ENCODE data around the gene SLC22A12.
A peak's percentile ranks its signal among the peaks of the same experiment; 100 is the strongest.

SLC22A12 gene

GRCh38 chr11:64614917-64615316, 23.9 kb downstream of the SLC22A12 start:
- DNase-seq = no peak
- Histone ChIP-seq H3K27me3 (no peaks in the 10 kb centered on the region), H3K4me3 (no peak overlapping the region), H3K9me3 (no peaks in the 10 kb centered on the region), H3K27ac (no peak overlapping the region), H3K4me1 (no peaks in the 10 kb centered on the region), H3K36me3 (no peaks in the 10 kb centered on the region)
- intact Hi-C loops (cut with DNase I; ENCODE audit: low total_unique reads) = no loop called here
- TF ChIP-seq CTCF (IDR thresholded peaks at IDR 0.05) = no peak

- Histone ChIP-seq H3K27me3 (no peaks in the 10 kb centered on the region), H3K27ac (no peak overlapping the region), H3K4me3 (no peak overlapping the region), H3K36me3 (no peaks in the 10 kb centered on the region), H3K4me1 (no peaks in the 10 kb centered on the region), H3K9me3 (no peaks in the 10 kb centered on the region)
- no peak for TF ChIP-seq CTCF (IDR thresholded peaks at IDR 0.05)
- no peak for DNase-seq
- intact Hi-C loops (cut with DNase I; ENCODE audit: low total_unique reads) = no loop called here
These were observed 25.8 kb downstream of the SLC22A12 start for GRCh38 chr11:64616817-64617216.

GRCh38 chr11:64619196-64619595, 28.2 kb downstream of the SLC22A12 start:
- H3K36me3 ChIP-seq = peaks cover 0 to 13% (median 0%) of the 10 kb centered on the region in 3 donors
- H3K27ac ChIP-seq = no peak overlapping the region
- H3K9me3 ChIP-seq = no peaks in the 10 kb centered on the region
- DNase-seq = no peak
- TF ChIP-seq CTCF (IDR thresholded peaks at IDR 0.05) = no peak
- H3K4me3 ChIP-seq = no peak overlapping the region
- intact Hi-C loops (cut with DNase I; ENCODE audit: low total_unique reads) = no loop called here
- no peaks in the 10 kb centered on the region for H3K4me1 ChIP-seq
- no peaks in the 10 kb centered on the region for H3K27me3 ChIP-seq

GRCh38 chr11:64619811-64620380, 28.9 kb downstream of the SLC22A12 start:
- intact Hi-C loops (cut with DNase I; ENCODE audit: low total_unique reads) = no loop called here
- no peak for TF ChIP-seq CTCF (IDR thresholded peaks at IDR 0.05)
- Histone ChIP-seq H3K36me3 (peaks cover 0 to 14% (median 0%) of the 10 kb centered on the region in 3 donors), H3K27me3 (no peaks in the 10 kb centered on the region), H3K4me1 (no peaks in the 10 kb centered on the region), H3K9me3 (no peaks in the 10 kb centered on the region), H3K27ac (no peak overlapping the region), H3K4me3 (no peak overlapping the region)
- peak in 1 of 2 donors; percentile 30 for DNase-seq

- H3K27me3 ChIP-seq = no peaks in the 10 kb centered on the region
- no peak for TF ChIP-seq CTCF (IDR thresholded peaks at IDR 0.05)
- peaks cover 0 to 14% (median 0%) of the 10 kb centered on the region in 3 donors for H3K36me3 ChIP-seq
- no peaks in the 10 kb centered on the region for H3K4me1 ChIP-seq
- no peak for DNase-seq
- intact Hi-C loops (cut with DNase I; ENCODE audit: low total_unique reads) = no loop called here
- H3K4me3 ChIP-seq = no peak overlapping the region
- no peaks in the 10 kb centered on the region for H3K9me3 ChIP-seq
- H3K27ac ChIP-seq = no peak overlapping the region
These were observed 29.5 kb downstream of the SLC22A12 start for GRCh38 chr11:64620381-64620971.
